OCI-LY3 (cell line): ENCODE measurements around the gene SIVA1.

ENCODE experiments used
- EZH2phosphoT487 ChIP-seq: fragments of 200-600 bp; shearing (Covaris generic); IDR thresholded peaks from 2 replicates; pipeline ENCODE4 v1.6.1; 2018; ENCODE audit warnings: antibody characterized with exemption, mixed run types, low read depth
- TF ChIP-seq, protein P1 (sequence below): fragments of 200-600, 300-600 bp; sonication (generic); IDR thresholded peaks from 2 replicates; pipeline ENCODE4 v1.5.1; 2014; ENCODE audit warnings: antibody characterized with exemption, low read length, low read depth

DNA sequence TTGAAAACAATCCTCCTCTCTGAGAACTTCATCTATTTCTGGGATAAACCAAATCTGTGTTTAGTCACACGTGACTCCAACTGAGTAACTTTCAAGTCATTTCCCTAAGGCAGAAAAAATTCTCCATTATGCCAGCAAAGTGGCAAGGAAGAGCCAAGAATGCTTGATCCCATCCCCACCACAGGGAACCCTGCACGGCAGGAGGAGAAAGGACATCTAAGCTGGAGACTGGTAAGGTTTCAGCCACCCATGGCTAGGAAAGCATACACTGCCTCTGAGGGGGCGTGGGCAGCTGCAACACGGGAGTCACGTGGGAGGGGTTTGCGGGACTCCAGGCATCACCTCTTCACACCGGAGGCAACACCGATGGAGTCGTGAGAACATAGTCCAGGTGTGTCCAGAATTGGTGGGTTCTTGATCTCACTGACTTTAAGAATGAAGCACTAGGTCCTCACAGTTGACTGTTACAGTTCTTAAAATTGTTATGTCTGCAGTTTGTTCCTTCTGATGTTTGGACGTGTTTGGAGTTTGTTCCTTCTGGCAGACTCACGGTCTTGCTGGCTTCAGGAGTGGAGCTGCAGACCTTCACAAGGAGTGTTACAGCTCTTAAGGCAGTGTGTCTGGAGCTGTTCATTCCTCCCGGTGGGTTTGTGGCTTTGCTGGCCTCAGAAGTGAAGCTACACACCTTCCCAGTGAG, 2.7 kb upstream of the SIVA1 start:
- TF ChIP-seq, protein P1, sequence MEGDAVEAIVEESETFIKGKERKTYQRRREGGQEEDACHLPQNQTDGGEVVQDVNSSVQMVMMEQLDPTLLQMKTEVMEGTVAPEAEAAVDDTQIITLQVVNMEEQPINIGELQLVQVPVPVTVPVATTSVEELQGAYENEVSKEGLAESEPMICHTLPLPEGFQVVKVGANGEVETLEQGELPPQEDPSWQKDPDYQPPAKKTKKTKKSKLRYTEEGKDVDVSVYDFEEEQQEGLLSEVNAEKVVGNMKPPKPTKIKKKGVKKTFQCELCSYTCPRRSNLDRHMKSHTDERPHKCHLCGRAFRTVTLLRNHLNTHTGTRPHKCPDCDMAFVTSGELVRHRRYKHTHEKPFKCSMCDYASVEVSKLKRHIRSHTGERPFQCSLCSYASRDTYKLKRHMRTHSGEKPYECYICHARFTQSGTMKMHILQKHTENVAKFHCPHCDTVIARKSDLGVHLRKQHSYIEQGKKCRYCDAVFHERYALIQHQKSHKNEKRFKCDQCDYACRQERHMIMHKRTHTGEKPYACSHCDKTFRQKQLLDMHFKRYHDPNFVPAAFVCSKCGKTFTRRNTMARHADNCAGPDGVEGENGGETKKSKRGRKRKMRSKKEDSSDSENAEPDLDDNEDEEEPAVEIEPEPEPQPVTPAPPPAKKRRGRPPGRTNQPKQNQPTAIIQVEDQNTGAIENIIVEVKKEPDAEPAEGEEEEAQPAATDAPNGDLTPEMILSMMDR: no peak
- no peak for TF ChIP-seq EZH2phosphoT487
